RWPE2 (cell line): ENCODE data around the gene EYA4.
A peak's percentile ranks its signal among the peaks of the same experiment; 100 is the strongest.

Experiments
- ATAC-seq: fragments of 200-7000 bp; cut with Tn5 transposase; 3 replicates; pipeline ENCODE4 v1.9.1; 2021; ENCODE audit warnings: low read depth
- DNase-seq: peaks from one replicate; pipeline ENCODE4 v3.0.0-alpha.2; 2020; ENCODE audit warnings: low spot score
- H3K27ac ChIP-seq: fragments of 450-650 bp; 2 replicates; pipeline ENCODE4 v1.5.1; 2017; ENCODE audit warnings: mild to moderate bottlenecking; ENCODE audit not compliant: poor library complexity, severe bottlenecking
- H3K27me3 ChIP-seq: fragments of 250-450 bp; sonication (Bioruptor Pico); 2 replicates; pipeline ENCODE4 v1.5.1; 2021; ENCODE audit warnings: mild to moderate bottlenecking, moderate library complexity; ENCODE audit not compliant: insufficient read depth, poor library complexity, severe bottlenecking
- H3K36me3 ChIP-seq: fragments of 250-450 bp; sonication (Bioruptor Pico); 2 replicates; pipeline ENCODE4 v1.5.1; 2020; ENCODE audit warnings: low read depth, mild to moderate bottlenecking, moderate library complexity
- H3K4me1 ChIP-seq: fragments of 250-450 bp; sonication (Bioruptor Pico); 2 replicates; pipeline ENCODE4 v1.5.1; 2021; ENCODE audit warnings: mild to moderate bottlenecking, moderate library complexity; ENCODE audit not compliant: insufficient read depth, poor library complexity, severe bottlenecking
- H3K4me3 ChIP-seq: fragments of 250-450 bp; sonication (Bioruptor Pico); 2 replicates; pipeline ENCODE4 v1.5.1; 2021; ENCODE audit warnings: mild to moderate bottlenecking, moderate library complexity; ENCODE audit not compliant: severe bottlenecking
- H3K9me3 ChIP-seq: fragments of 250-450 bp; sonication (Bioruptor Pico); 2 replicates; pipeline ENCODE4 v1.5.1; 2021; ENCODE audit warnings: mild to moderate bottlenecking, moderate library complexity; ENCODE audit not compliant: severe bottlenecking
- TF ChIP-seq, protein P1 (sequence below): fragments of 450-650 bp; IDR thresholded peaks from one replicate; pipeline ENCODE4 v1.5.1; 2017; ENCODE audit warnings: mild to moderate bottlenecking, moderate library complexity; ENCODE audit not compliant: poor library complexity, severe bottlenecking

The EYA4 gene

DNA sequence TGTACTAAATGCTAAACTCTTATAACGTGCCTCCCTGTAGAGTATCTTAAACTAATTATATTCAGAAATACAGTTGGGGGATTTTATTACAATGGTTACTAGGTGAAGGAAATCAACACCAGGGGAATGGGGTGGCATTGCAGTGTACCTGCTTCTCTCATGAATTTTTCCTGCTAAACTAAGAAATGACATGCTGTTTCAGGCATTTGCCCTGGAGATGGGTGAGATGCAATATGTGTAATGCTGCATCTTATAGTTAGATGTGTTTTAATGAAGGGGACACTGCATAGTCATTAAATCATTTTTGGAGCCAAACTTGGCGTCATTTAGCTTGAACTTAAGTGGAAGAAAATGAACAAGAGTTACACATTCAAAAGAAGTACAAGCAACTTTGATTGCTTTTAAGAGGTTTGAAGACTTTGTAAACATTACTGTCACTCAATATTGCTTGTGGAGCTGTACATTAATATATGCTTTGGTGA is 4.3 kb downstream of the EYA4 start:
- Histone ChIP-seq H3K27ac (no peak overlapping the region), H3K36me3 (no peaks in the 10 kb centered on the region), H3K9me3 (no peaks in the 10 kb centered on the region), H3K4me1 (peaks cover 18% of the 10 kb centered on the region), H3K4me3 (no peak overlapping the region), H3K27me3 (peaks cover 48% of the 10 kb centered on the region)
- TF ChIP-seq, protein P1, sequence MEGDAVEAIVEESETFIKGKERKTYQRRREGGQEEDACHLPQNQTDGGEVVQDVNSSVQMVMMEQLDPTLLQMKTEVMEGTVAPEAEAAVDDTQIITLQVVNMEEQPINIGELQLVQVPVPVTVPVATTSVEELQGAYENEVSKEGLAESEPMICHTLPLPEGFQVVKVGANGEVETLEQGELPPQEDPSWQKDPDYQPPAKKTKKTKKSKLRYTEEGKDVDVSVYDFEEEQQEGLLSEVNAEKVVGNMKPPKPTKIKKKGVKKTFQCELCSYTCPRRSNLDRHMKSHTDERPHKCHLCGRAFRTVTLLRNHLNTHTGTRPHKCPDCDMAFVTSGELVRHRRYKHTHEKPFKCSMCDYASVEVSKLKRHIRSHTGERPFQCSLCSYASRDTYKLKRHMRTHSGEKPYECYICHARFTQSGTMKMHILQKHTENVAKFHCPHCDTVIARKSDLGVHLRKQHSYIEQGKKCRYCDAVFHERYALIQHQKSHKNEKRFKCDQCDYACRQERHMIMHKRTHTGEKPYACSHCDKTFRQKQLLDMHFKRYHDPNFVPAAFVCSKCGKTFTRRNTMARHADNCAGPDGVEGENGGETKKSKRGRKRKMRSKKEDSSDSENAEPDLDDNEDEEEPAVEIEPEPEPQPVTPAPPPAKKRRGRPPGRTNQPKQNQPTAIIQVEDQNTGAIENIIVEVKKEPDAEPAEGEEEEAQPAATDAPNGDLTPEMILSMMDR, result no peak
- ATAC-seq, result no peak
- no peak for DNase-seq

- 0 out of 3 replicates have a peak, but pooled peaks have one; percentile 23 for ATAC-seq
- Histone ChIP-seq H3K4me1 (peaks cover 18% of the 10 kb centered on the region), H3K36me3 (no peaks in the 10 kb centered on the region), H3K9me3 (no peaks in the 10 kb centered on the region), H3K4me3 (no peak overlapping the region), H3K27me3 (peaks cover 31% of the 10 kb centered on the region), H3K27ac (peak overlapping the region; percentile 49)
- DNase-seq, result no peak
- TF ChIP-seq, protein P1, result no peak
Measured at GRCh38 chr6:133247581-133247980, 6.4 kb downstream of the EYA4 start.

DNA sequence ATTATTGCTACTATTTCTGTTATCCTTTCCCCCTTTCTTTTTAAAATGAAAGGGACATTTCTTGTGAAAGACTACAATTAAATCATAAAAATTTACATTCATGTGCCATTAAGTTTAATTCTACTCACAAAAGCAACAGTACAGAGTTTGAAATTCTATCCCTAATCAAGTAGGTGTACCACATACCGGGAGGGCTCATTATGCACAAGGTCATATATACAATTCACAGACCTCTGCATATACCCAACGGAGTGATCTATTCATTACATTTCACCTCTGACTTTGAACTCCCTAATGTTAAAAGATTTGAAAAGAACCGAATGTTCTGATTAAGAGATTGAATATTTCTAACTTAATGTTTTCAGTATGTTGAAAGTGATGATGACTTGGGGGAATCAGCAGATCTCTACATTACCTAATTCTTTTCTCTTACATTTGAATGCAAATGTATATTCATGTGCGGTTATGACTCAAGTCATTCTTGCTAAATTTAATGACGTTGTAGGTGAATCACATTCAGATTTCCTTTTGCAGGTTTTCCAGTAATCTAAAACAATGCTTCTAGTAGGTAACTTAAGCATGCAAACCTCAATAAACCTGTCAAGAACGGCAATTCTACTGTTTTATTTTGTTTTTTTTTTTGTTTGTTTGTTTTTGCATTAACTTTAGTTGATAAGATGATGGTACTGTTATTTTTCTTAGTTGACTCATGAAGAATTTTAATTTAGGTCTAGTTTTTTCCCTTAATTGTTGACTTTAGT is 7.3 kb downstream of the EYA4 start:
- H3K4me3 ChIP-seq, result no peak overlapping the region
- H3K4me1 ChIP-seq, result peaks cover 18% of the 10 kb centered on the region
- peak overlapping the region; percentile 49 for H3K27ac ChIP-seq
- H3K36me3 ChIP-seq, result no peaks in the 10 kb centered on the region
- H3K27me3 ChIP-seq, result peaks cover 22% of the 10 kb centered on the region
- ATAC-seq (peak; percentile 87), DNase-seq (no peak)
- H3K9me3 ChIP-seq, result no peaks in the 10 kb centered on the region
- TF ChIP-seq, protein P1, result no peak

GRCh38 chr6:133251688-133252087 is 10.5 kb downstream of the EYA4 start:
- Histone ChIP-seq H3K9me3 (no peaks in the 10 kb centered on the region), H3K4me3 (no peak overlapping the region), H3K4me1 (peaks cover 28% of the 10 kb centered on the region), H3K27ac (no peak overlapping the region), H3K27me3 (no peaks in the 10 kb centered on the region), H3K36me3 (no peaks in the 10 kb centered on the region)
- DNase-seq (no peak), ATAC-seq (no peak)
- TF ChIP-seq, protein P1, result no peak
